Measurements from ENCODE around the gene SYT9. TPM values are rescaled to one million over a fixed set of nuclear protein-coding genes. Genes with fewer than 3 reads are reported as not detected.
A peak's percentile ranks its signal among the peaks of the same experiment; 100 is the strongest.

Gene SYT9
- total RNA-seq, 1 donor from 2014 or later, result 1.0 TPM

DNA sequence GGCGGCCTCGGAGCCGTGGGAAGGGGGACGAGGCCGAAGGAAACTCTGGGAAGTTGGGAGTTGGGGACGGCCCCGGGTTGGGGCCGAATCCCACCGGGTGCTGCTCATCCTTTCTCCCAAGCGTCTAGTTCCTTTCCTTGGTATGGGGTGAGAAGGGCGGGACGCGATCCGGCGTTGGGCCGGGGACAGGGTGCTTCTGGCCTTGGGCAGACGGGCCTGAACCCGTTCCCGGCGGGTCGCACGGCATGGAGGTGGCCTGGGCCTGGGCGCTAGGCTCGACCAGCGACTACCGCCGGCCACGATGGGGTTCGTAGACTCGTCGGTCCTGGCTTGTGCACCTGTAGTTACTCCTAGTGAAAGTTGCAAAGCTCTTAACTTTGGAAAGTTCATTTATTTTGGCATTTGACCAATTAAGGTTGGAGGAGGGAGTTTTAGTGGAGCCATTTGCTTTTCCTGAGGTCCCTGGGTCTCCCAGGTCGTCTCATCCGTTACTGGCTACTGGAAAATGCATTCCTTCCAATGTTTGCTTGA, 1.0 kb downstream of the SYT9 start:
- Histone ChIP-seq H3K36me3 (ENCODE audit: control insufficient read depth, insufficient read depth, low read length) (no peaks in the 10 kb centered on the region), H3K27me3 (ENCODE audit: control insufficient read depth, insufficient read depth, low read length) (peaks cover 20% of the 10 kb centered on the region), H3K4me3 (ENCODE audit: low read depth, low read length) (peak overlapping the region; percentile 41)
- TF ChIP-seq, protein P1, sequence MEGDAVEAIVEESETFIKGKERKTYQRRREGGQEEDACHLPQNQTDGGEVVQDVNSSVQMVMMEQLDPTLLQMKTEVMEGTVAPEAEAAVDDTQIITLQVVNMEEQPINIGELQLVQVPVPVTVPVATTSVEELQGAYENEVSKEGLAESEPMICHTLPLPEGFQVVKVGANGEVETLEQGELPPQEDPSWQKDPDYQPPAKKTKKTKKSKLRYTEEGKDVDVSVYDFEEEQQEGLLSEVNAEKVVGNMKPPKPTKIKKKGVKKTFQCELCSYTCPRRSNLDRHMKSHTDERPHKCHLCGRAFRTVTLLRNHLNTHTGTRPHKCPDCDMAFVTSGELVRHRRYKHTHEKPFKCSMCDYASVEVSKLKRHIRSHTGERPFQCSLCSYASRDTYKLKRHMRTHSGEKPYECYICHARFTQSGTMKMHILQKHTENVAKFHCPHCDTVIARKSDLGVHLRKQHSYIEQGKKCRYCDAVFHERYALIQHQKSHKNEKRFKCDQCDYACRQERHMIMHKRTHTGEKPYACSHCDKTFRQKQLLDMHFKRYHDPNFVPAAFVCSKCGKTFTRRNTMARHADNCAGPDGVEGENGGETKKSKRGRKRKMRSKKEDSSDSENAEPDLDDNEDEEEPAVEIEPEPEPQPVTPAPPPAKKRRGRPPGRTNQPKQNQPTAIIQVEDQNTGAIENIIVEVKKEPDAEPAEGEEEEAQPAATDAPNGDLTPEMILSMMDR (IDR thresholded peaks at IDR 0.05; ENCODE audit: insufficient read depth, low read length, poor library complexity, severe bottlenecking), result no peak
- DNase-seq (ENCODE audit: low read depth), result no peak

DNA sequence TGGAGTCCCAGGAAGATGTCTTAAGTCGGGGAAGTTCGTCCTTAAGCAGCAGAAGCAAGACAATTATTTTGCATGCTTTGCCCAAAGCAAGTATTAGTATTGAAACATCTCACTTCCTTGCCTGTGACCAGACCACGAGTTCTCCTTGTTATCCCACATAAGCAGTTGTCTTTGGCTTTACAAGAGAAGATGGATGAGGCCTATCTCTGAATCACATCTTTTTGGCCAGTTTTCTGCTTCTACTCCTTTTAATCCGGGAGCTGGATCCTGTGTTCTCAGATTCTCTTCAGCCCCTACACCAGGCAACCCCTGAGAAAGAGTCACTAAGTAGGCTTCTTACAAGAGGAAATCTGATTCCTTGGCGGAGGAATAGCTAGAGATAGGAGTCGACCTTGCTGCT, 2.1 kb downstream of the SYT9 start:
- H3K36me3 ChIP-seq (ENCODE audit: control insufficient read depth, insufficient read depth, low read length), result no peaks in the 10 kb centered on the region
- TF ChIP-seq, protein P1 (IDR thresholded peaks at IDR 0.05; ENCODE audit: insufficient read depth, low read length, poor library complexity, severe bottlenecking), result no peak
- DNase-seq (ENCODE audit: low read depth), result no peak
- H3K4me3 ChIP-seq (ENCODE audit: low read depth, low read length), result no peak overlapping the region
- peaks cover 20% of the 10 kb centered on the region for H3K27me3 ChIP-seq (ENCODE audit: control insufficient read depth, insufficient read depth, low read length)

DNA sequence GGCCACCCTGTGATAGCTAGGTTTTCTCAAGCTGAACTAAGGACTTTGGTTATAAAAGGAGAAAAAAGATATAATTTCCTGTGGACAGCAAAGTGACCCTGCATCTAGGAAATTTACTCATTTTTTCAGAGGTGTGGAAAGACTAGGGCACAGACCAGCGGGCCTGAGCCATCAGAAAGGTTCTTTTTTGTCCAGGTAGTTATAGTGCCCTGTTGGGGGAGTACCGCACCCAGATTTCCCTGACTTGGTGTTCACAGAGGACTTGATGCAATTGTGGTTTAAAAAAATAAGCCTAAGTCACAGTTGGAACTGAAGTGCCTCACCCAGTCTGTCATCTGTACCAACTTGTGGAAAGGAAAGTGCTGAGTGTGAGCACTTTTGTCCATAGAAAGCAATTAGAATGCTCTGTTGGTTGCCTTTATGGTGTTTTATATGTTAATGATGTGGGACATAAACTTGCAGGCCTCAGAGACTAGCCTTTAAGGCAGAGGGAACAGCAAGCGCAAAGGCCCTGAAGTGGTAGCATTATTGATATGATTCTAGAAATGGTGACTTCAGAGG, 3.1 kb downstream of the SYT9 start:
- H3K27me3 ChIP-seq (ENCODE audit: control insufficient read depth, insufficient read depth, low read length), result peaks cover 20% of the 10 kb centered on the region
- no peak overlapping the region for H3K4me3 ChIP-seq (ENCODE audit: low read depth, low read length)
- H3K36me3 ChIP-seq (ENCODE audit: control insufficient read depth, insufficient read depth, low read length), result no peaks in the 10 kb centered on the region
- no peak for DNase-seq (ENCODE audit: low read depth)
- TF ChIP-seq, protein P1 (IDR thresholded peaks at IDR 0.05; ENCODE audit: insufficient read depth, low read length, poor library complexity, severe bottlenecking), result no peak

DNA sequence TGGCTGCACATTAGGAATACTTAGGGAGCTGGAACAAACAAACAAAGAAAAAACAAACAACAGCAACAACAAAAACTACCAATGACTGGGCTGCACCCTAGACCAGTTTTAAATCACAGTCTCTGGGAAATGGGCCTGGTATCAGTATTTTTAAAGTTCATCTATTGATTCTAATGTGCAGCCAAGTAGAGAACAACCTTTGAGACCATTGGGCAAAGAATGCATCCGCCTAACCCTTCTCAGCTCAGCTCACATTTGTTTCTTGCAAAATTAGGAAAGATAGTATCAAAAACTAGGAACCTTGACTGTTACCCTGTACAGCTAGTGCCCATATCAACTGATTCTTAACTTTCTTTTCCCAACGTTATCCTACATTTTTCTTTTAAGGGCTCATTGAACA, 5.2 kb downstream of the SYT9 start:
- TF ChIP-seq, protein P1 (IDR thresholded peaks at IDR 0.05; ENCODE audit: insufficient read depth, low read length, poor library complexity, severe bottlenecking), result no peak
- no peak for DNase-seq (ENCODE audit: low read depth)
- Histone ChIP-seq H3K4me3 (ENCODE audit: low read depth, low read length) (no peak overlapping the region), H3K27me3 (ENCODE audit: control insufficient read depth, insufficient read depth, low read length) (peaks cover 13% of the 10 kb centered on the region), H3K36me3 (ENCODE audit: control insufficient read depth, insufficient read depth, low read length) (no peaks in the 10 kb centered on the region)

DNA sequence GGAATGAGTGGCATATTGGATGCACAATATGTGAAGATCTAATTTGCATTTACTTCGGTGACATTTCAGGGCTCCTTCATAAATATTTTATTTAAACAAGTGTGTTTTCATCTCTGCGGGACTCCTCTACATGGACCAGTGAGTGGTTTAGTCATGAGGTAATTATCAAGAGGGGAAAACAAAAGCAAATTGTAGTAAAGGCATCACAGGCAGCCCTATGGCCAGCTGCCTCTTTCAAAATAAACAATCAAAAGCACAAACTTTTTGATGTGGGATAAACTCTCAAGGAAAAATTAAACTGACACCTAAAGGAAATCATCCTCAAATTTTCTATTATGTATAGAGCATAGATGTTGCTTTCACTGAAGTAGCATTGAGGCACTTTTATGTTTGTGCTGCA, 6.0 kb downstream of the SYT9 start:
- TF ChIP-seq, protein P1 (IDR thresholded peaks at IDR 0.05; ENCODE audit: insufficient read depth, low read length, poor library complexity, severe bottlenecking), result no peak
- H3K4me3 ChIP-seq (ENCODE audit: low read depth, low read length), result no peak overlapping the region
- H3K27me3 ChIP-seq (ENCODE audit: control insufficient read depth, insufficient read depth, low read length), result peaks cover 5% of the 10 kb centered on the region
- no peaks in the 10 kb centered on the region for H3K36me3 ChIP-seq (ENCODE audit: control insufficient read depth, insufficient read depth, low read length)
- no peak for DNase-seq (ENCODE audit: low read depth)

DNA sequence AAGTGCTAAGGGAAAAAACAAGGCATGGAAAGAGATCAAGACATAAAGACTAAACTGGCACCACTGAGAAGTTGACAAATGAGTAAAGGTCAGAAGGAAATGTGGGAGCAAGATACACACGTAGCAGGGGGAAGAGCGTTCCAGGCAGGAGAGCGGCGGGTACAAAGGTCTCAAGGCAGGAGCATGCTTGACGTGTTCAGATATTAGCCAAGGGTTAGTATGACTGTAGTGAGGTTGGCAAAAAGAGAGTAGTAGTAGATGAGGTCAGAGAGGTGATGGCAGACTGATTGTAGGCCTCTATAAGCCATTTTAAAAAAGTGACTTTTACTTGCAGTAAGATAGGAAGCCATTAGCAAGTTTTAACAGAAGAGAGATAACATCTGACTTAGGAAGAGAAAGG, 9.9 kb downstream of the SYT9 start:
- Histone ChIP-seq H3K36me3 (ENCODE audit: control insufficient read depth, insufficient read depth, low read length) (no peaks in the 10 kb centered on the region), H3K4me3 (ENCODE audit: low read depth, low read length) (no peak overlapping the region), H3K27me3 (ENCODE audit: control insufficient read depth, insufficient read depth, low read length) (no peaks in the 10 kb centered on the region)
- DNase-seq (ENCODE audit: low read depth), result no peak
- TF ChIP-seq, protein P1 (IDR thresholded peaks at IDR 0.05; ENCODE audit: insufficient read depth, low read length, poor library complexity, severe bottlenecking), result no peak
